G401.6 (cell line): ENCODE data around the gene MGLL.

Experiments
- FAIRE-seq: peaks from 2 replicates; lab custom pipeline; 2012; peaks lifted over from hg19 to GRCh38; lab: Jason Lieb, UNC

Gene MGLL

DNA sequence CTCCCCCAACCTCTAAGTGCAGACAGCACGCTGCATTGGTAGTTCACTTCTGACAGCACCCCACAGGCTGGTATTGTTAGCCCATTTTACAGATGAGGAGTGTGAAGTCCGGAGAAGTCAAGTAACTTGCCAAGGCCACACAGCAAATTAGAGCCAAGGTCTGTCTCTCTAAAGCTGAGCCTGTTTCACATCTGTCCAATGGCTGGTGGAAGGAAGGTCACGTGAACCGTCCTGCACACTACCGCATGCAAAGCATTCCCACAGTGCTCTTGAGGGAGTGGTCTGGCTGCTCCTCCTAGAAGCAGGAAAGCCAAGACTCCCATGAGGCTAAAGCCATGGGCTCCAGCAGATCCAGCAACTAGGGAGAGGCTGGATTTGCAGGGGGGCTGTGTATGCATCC lies 50.0 kb downstream of the MGLL start:
- no peak for FAIRE-seq

DNA sequence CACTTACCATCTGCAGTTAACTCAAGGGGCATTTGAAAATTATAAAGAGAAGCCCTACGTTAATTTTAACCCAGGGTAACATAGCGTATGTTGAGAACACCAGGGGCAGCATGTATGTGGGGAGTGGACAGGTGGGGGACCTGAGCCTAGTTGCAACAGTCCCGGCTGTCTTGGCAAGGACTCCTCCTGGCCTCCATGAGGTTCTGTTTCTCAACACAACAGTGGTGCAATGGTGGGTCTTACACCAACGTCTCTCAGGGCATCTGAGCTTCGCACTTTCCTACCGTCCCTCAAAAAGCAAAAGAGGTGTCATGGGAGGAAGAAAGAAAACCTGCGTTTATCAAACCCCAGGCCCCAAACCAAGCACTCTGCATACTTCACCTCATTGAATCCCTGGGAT lies 50.6 kb downstream of the MGLL start:
- FAIRE-seq: no peak

GRCh38 chr3:127770671-127771355 lies 51.5 kb downstream of the MGLL start:
- FAIRE-seq: no peak

DNA sequence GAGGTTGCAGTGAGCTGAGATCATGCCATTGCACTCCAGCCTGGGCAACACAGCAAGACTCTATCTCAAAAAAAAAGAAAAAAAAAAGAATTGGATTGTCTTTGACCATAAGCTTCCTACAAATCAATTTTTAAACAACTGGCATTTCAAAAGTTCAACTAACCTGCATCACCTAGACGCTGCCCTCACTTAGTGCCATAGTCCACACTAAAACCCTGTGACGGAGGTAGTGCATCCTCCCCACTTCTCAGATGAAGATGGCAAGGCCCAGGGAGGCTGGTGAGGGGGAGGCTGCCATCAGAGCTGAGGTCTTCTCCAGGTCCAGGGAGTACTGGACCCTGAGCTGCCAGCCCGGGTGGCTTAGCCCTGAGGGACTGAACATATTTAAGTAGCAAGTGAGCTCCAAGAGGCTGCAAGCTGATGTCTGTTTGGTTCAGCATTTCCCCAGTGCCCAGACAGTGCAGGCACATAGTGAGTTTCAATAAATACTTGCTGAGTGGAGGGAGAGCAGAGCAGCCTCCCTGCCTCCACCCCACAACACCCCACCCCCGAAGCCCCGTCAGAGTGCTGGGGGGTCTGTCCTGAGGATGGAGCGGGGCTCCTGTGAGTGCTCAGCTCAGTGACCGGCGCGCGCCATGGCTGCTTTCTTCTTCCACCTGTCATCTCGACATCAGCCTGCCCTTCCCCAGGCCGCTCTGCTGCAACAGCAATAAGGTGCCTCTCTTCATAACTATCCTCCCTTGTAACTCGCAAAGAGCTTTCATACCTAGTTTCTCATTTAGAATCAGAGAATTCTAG lies 52.8 kb downstream of the MGLL start:
- no peak for FAIRE-seq

DNA sequence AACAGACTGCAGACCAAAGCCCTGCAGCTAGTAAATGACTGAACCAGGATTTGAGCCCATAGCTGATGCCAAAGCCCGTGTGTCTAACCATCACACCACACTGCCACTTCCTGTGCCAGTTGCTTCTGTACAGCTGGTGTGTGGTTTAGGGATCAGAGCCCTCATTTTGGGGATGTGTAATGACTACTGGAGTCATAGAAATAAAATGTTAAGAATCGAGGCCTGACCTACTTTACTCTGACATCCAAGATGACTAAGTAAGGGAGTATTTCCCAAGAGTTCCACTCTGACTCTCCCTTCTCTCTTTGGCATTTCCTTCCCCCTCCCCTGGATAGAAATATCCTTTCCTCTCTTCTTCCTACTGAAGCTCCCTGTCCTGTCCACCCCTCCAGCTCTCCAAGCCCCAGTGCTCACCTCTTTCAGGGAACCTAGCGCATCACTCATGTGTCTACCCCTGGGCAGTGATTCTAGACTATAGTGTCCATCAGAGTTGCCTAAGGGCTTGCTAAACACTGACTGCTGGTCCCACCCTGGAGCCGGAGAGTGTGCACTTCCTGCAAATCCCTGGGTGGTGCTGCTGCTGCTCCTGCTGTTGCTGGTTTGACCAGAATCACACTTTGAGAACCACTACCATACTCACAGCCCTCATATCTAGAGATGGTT lies 53.8 kb downstream of the MGLL start:
- no peak for FAIRE-seq

GRCh38 chr3:127767126-127767525 lies 55.2 kb downstream of the MGLL start:
- no peak for FAIRE-seq

DNA sequence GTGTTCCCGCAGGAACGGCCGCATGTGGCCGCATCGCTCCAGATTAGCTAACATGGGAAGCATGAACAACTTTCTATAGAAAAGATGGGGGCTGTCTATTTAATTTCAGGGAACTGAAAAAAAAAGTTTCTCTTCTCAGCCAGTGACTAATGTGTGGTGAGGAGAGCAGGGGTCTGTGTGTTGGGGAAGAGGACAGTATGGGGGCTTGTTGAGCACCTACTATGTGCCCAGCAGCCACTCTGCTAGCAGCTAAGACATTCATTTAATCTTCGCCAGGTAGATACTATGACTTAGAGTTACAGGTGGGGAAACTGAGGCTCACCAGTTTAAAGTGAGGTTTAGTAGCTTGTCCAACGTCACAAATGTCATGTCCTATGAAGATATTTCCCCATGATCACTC lies 56.6 kb downstream of the MGLL start:
- FAIRE-seq: no peak

GRCh38 chr3:127764841-127765362 lies 57.4 kb downstream of the MGLL start:
- no peak for FAIRE-seq

DNA sequence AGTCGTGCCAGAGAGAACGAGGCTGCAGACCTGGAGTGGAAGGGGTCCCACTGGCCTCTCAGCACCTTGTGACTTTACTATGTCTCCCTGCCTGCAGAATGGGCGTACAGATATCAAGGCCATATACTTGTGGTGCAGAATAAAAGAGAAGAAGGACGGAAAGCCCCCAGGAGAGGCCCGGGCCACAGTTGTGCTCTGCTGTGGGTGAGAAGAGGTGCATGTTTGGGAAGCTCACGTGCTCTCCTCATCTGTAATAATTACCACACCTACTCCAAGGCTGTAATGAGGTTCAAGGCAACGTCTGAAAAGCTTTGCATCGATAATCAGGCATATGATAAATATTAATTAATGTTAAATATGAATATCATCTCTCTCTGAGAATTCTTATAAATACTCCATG lies 58.0 kb downstream of the MGLL start:
- no peak for FAIRE-seq

DNA sequence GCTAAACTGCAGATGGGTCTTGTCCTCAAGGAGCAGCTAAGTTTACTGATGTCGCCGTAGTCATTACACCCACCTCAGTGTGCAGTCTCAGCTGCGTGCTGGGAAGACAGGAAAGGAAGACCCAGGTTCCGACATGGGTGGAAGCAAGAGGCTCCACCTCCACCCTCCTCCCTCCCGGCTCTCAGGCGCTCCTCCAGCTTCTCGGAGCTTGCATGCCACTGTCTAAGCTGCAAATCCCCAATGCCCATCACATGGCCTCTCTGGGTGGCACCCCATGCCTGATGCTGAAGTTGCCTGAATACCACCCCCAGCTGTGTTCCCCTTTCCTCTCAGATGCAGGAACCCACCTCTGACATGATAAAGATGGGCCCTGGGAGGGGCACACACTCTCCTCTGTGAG lies 58.5 kb downstream of the MGLL start:
- FAIRE-seq: no peak

GRCh38 chr3:127763337-127763736 lies 59.0 kb downstream of the MGLL start:
- FAIRE-seq: no peak

- FAIRE-seq: no peak
These were observed 59.6 kb downstream of the MGLL start for GRCh38 chr3:127762787-127763105.

DNA sequence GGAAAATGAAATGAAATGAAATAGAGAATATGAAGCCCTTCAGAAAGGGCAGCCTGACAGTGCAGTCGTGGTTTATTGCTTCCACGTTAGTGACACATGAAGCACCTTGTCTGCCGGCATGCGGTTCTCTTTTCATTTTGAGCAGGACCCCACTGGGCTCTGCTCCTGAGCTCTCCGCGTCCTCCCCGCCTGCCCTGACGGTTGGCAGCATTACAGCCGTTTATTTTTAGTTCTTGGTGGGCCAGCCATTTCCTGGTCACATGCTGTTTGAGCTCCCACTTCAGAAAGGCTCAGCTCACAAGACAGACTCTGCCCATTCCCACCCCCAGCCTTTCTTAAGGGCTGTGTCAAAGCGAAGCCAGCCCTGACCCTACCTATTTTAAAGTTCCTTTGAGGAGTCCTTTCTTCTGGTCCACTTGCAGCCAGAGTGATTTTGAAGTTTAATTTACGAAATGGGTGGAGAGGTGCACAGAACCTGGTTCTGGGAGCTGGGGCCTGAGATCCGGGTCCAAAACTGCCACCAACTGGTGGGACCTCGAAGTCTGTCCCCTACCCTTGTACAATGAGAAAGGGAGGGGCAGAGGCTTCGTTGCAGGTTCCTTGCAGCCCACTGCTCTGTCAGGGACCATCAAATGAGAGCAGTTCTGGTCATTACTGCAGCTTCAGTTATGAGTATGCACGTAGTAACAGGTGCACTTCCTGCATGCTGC lies 60.1 kb downstream of the MGLL start:
- FAIRE-seq: no peak

GRCh38 chr3:127761441-127761801 lies 60.9 kb downstream of the MGLL start:
- no peak for FAIRE-seq

GRCh38 chr3:127760791-127761440 lies 61.4 kb downstream of the MGLL start:
- no peak for FAIRE-seq

DNA sequence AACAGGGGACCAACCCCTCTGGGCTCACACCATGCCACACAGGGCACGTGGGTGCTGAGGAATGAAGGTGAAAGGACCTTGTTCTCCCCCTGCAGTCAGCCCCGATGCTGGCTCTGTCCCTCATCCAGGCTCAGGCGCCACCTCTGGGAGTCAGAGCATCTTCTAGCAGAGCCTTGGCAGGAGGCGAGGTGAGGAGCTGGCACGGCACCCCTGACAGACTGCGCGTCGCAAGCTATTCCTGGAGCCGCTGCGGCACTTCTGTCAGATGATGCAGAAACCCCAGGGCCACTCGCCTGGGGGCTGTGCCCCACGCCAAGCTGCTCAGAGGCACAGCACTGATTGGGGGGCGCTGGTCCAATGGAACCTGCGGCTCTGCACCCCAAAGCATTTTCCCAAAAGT lies 62.0 kb downstream of the MGLL start:
- no peak for FAIRE-seq

DNA sequence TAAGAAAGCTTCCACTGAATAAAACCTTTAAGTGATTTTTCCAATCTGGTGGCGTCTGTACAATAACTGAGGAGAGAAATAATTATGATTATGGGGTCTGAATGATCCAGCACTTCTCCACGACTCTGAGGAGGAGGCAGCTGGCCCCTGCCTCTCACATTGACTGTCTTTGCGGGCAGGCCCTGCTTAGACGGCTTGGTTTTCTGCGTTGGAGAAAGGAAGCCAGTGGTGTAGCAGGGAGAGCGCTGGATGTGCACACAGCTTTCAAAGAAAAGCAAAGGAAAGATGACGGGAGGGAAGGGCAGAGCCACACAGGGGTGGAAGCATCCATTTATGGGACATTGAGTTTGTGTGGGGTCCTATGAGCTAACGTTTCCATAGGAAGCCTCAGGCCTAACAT lies 62.5 kb downstream of the MGLL start:
- no peak for FAIRE-seq

GRCh38 chr3:127758013-127758412 lies 64.3 kb downstream of the MGLL start:
- no peak for FAIRE-seq

DNA sequence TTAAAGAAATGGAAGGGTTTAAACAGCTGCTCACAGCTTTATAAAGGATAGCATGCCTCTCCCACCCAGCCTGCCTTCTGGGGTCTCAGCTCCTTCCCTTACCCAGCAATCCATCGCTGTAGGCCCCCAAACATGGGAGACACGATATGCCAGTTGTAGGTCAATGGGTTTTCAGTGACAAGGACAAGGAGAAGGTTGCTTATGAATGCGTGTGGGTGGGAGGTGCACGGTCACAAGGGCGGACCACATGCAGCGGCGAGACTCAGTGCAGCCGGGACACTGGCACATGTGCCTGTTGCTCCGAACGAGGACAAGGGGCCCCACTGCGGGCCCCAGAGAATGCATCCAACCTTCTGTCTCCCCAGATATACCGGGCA lies 67.0 kb downstream of the MGLL start:
- no peak for FAIRE-seq

- no peak for FAIRE-seq
These were observed 67.7 kb downstream of the MGLL start for GRCh38 chr3:127754411-127755304.

GRCh38 chr3:127753898-127754410 lies 68.4 kb downstream of the MGLL start:
- FAIRE-seq: no peak
